Measurements from ENCODE around the gene TNFRSF8. TPM values are rescaled to one million over a fixed set of nuclear protein-coding genes. Genes with fewer than 3 reads are reported as not detected.
"Not testable (repeated sequence)": the region's sequence is repeated elsewhere in the genome, so short reads cannot be mapped to it uniquely, and the experiment has no call there.

The TNFRSF8 gene
- total and polyA plus RNA-seq, 2 donors (not counting 1 experiment from before 2014, with no cell fraction given), result 0.36 to 0.57 TPM

- ATAC-seq (ENCODE audit: low read depth) (no peak), DNase-seq (no peak)
- no peaks in the 10 kb centered on the region for H3K79me2 ChIP-seq (ENCODE audit: control insufficient read depth, insufficient read depth, low read length)
- H3K4me2 ChIP-seq (replicated peaks; ENCODE audit: low read depth, low read length, poor library complexity, severe bottlenecking), result no peak overlapping the region
- WGBS (ENCODE audit: insufficient coverage), result 96% methylated on average over 5 of the region's 5 CpGs
- POLR2A ChIA-PET, result no interaction called here
- TF ChIP-seq EZH2 (IDR thresholded peaks at IDR 0.05; ENCODE audit: borderline replicate concordance, insufficient read depth, low read depth, low read length, poor library complexity, severe bottlenecking), result no peak
- TF ChIP-seq CTCF (IDR thresholded peaks at IDR 0.05), result no peak
- H3K9me3 ChIP-seq (ENCODE audit: control extremely low read depth in 1 of 3, control insufficient read depth in 2 of 3, insufficient read depth in 1 of 3, low read length in 2 of 3), result peaks cover 0 to 3% (median 0%) of the 10 kb centered on the region in 3 donors
- no peaks in the 10 kb centered on the region for H3K36me3 ChIP-seq (replicated peaks in 1 of 2; ENCODE audit: control extremely low read depth in 1 of 2, control insufficient read depth in 1 of 2, extremely low read depth in 1 of 2, insufficient read depth in 2 of 2, low read length in 1 of 2)
- no peak overlapping the region for H3K27ac ChIP-seq (ENCODE audit: low read length in 2 of 2)
- H4K20me1 ChIP-seq (ENCODE audit: control insufficient read depth, insufficient read depth, low read length, poor library complexity, severe bottlenecking), result no peaks in the 10 kb centered on the region
- Mint-ChIP-seq H3K27me3 (no peaks in the 10 kb centered on the region), H3K27ac (no peak overlapping the region), H3K9me3 (ENCODE audit: insufficient read depth) (no peaks in the 10 kb centered on the region), H3K4me3 (no peak overlapping the region), H3K4me1 (no peaks in the 10 kb centered on the region)
- no peaks in the 10 kb centered on the region for H3K4me1 ChIP-seq (ENCODE audit: control insufficient read depth in 2 of 2, insufficient read depth in 2 of 2, low read length in 2 of 2)
- intact Hi-C loops (cut with micrococcal nuclease), result no loop called here
- H3K9ac ChIP-seq (ENCODE audit: low read length), result no peak overlapping the region
- no peak overlapping the region for H3K4me3 ChIP-seq (ENCODE audit: control extremely low read depth in 1 of 5, extremely low read depth in 1 of 5, insufficient read depth in 1 of 5, low read depth in 2 of 5, low read length in 4 of 5)
- CTCF ChIA-PET, result interaction anchor here (0.9 to 1.3 kb wide), 4 partner anchors 18 to 170 kb away, joined by 3 to 4 read pairs (median 3); no protein-coding TSS in a partner anchor
- H2AFZ ChIP-seq (ENCODE audit: insufficient read depth, low read depth, low read length, poor library complexity, severe bottlenecking), result no peak overlapping the region
- H3K27me3 ChIP-seq (replicated peaks in 1 of 4; ENCODE audit: control extremely low read depth in 1 of 4, control insufficient read depth in 3 of 4, insufficient read depth in 4 of 4, low read length in 3 of 4), result no peaks in the 10 kb centered on the region
These were observed 43.0 kb downstream of the TNFRSF8 start for GRCh38 chr1:12106153-12106552.

GRCh38 chr1:12106861-12107260, 43.8 kb downstream of the TNFRSF8 start:
- 82% methylated on average over 8 of the region's 9 CpGs for WGBS (ENCODE audit: insufficient coverage)
- H2AFZ ChIP-seq (ENCODE audit: insufficient read depth, low read depth, low read length, poor library complexity, severe bottlenecking); POLR2A ChIA-PET; H3K9ac ChIP-seq (ENCODE audit: low read length); H3K4me1 ChIP-seq (ENCODE audit: control insufficient read depth in 2 of 2, insufficient read depth in 2 of 2, low read length in 2 of 2); H3K9me3 ChIP-seq (ENCODE audit: control extremely low read depth in 1 of 3, control insufficient read depth in 2 of 3, insufficient read depth in 1 of 3, low read length in 2 of 3); H3K9me3 Mint-ChIP-seq (ENCODE audit: insufficient read depth); ATAC-seq (ENCODE audit: low read depth); H3K27me3 Mint-ChIP-seq; H3K27me3 ChIP-seq (replicated peaks in 1 of 4; ENCODE audit: control extremely low read depth in 1 of 4, control insufficient read depth in 3 of 4, insufficient read depth in 4 of 4, low read length in 3 of 4); intact Hi-C loops (cut with micrococcal nuclease); DNase-seq; H3K4me1 Mint-ChIP-seq; H4K20me1 ChIP-seq (ENCODE audit: control insufficient read depth, insufficient read depth, low read length, poor library complexity, severe bottlenecking); H3K36me3 ChIP-seq (replicated peaks in 1 of 2; ENCODE audit: control extremely low read depth in 1 of 2, control insufficient read depth in 1 of 2, extremely low read depth in 1 of 2, insufficient read depth in 2 of 2, low read length in 1 of 2); H3K79me2 ChIP-seq (ENCODE audit: control insufficient read depth, insufficient read depth, low read length); H3K27ac ChIP-seq (ENCODE audit: low read length in 2 of 2); H3K27ac Mint-ChIP-seq; H3K4me2 ChIP-seq (replicated peaks; ENCODE audit: low read depth, low read length, poor library complexity, severe bottlenecking); H3K4me3 ChIP-seq (ENCODE audit: control extremely low read depth in 1 of 5, extremely low read depth in 1 of 5, insufficient read depth in 1 of 5, low read depth in 2 of 5, low read length in 4 of 5); H3K4me3 Mint-ChIP-seq: not testable (repeated sequence)
- peak; percentile 18 for TF ChIP-seq CTCF (IDR thresholded peaks at IDR 0.05)
- CTCF ChIA-PET, result interaction anchor here (0.9 to 2.3 kb wide), 6 partner anchors 13 to 169 kb away, joined by 3 to 8 read pairs (median 3); no protein-coding TSS in a partner anchor
